ENCODE data around the gene PLOD2. TPM values are rescaled to one million over a fixed set of nuclear protein-coding genes. Genes with fewer than 3 reads are reported as not detected.
A peak's percentile ranks its signal among the peaks of the same experiment; 100 is the strongest.
"Not testable (repeated sequence)": the region's sequence is repeated elsewhere in the genome, so short reads cannot be mapped to it uniquely, and the experiment has no call there.

Gene PLOD2
- polyA plus RNA-seq, 6 donors from 2014 or later: not detected

- Mint-ChIP-seq H3K36me3 (no peaks in the 10 kb centered on the region), H3K27me3 (no peaks in the 10 kb centered on the region), H3K4me3 (no peak overlapping the region), H3K9me3 (peaks cover 0 to 5% (median 0%) of the 10 kb centered on the region in 7 donors), H3K27ac (no peak overlapping the region), H3K4me1 (no peaks in the 10 kb centered on the region)
- no peak for DNase-seq
- no peak for ATAC-seq (ENCODE audit: low read depth in 2 of 2)
Measured at GRCh38 chr3:146124126-146124801, 36.7 kb downstream of the PLOD2 start.

- Mint-ChIP-seq H3K4me1 (no peaks in the 10 kb centered on the region), H3K27me3 (no peaks in the 10 kb centered on the region), H3K4me3 (no peak overlapping the region)
Measured at GRCh38 chr3:146117406-146118285, 43.3 kb downstream of the PLOD2 start.

GRCh38 chr3:146115619-146116018 lies 45.4 kb downstream of the PLOD2 start:
- no peak overlapping the region for H3K27ac Mint-ChIP-seq
- no peaks in the 10 kb centered on the region for H3K4me1 Mint-ChIP-seq
- H3K27me3 Mint-ChIP-seq: no peaks in the 10 kb centered on the region
- ATAC-seq (ENCODE audit: low read depth in 2 of 2) (no peak), DNase-seq (no peak)
- peaks cover 0 to 5% of the 10 kb centered on the region in 2 donors for H3K36me3 Mint-ChIP-seq
- H3K9me3 Mint-ChIP-seq: peaks cover 5 to 45% (median 30%) of the 10 kb centered on the region in 7 donors
- H3K4me3 Mint-ChIP-seq: no peak overlapping the region

More at GRCh38 chr3:146117406-146118285, 43.3 kb downstream of the PLOD2 start:
- Mint-ChIP-seq H3K36me3 (peaks cover 0 to 5% of the 10 kb centered on the region in 2 donors), H3K9me3 (peaks cover 5 to 41% (median 22%) of the 10 kb centered on the region in 7 donors), H3K27ac (no peak overlapping the region)
- ATAC-seq (ENCODE audit: low read depth in 2 of 2): no peak
- no peak for DNase-seq

GRCh38 chr3:146113804-146114203 lies 47.2 kb downstream of the PLOD2 start:
- H3K27me3 Mint-ChIP-seq; H3K4me1 Mint-ChIP-seq; H3K36me3 Mint-ChIP-seq; H3K4me3 Mint-ChIP-seq; ATAC-seq (ENCODE audit: low read depth in 2 of 2); DNase-seq: not testable (repeated sequence)
- Mint-ChIP-seq H3K27ac (peak overlapping the region in 1 of 6 donors; percentile 27), H3K9me3 (peaks cover 8 to 45% (median 29%) of the 10 kb centered on the region in 7 donors)

- Mint-ChIP-seq H3K27me3 (peaks cover 0 to 3% (median 0%) of the 10 kb centered on the region in 3 donors), H3K9me3 (peaks cover 8 to 40% (median 27%) of the 10 kb centered on the region in 7 donors), H3K4me3 (no peak overlapping the region), H3K4me1 (no peaks in the 10 kb centered on the region), H3K27ac (no peak overlapping the region), H3K36me3 (peaks cover 0 to 5% of the 10 kb centered on the region in 2 donors)
- ATAC-seq (ENCODE audit: low read depth in 2 of 2) (no peak), DNase-seq (no peak)
Measured at GRCh38 chr3:146111337-146111736, 49.6 kb downstream of the PLOD2 start.

- no peaks in the 10 kb centered on the region for H3K4me1 Mint-ChIP-seq
- H3K36me3 Mint-ChIP-seq: peaks cover 0 to under 1% of the 10 kb centered on the region in 2 donors
- ATAC-seq (ENCODE audit: low read depth in 2 of 2): no peak
- H3K27ac Mint-ChIP-seq: no peak overlapping the region
- H3K27me3 Mint-ChIP-seq: peaks cover 0 to 3% (median 0%) of the 10 kb centered on the region in 3 donors
- DNase-seq: no peak
- H3K4me3 Mint-ChIP-seq: no peak overlapping the region
- peaks cover 3 to 29% (median 20%) of the 10 kb centered on the region in 7 donors for H3K9me3 Mint-ChIP-seq
Measured at GRCh38 chr3:146110161-146110560, 50.8 kb downstream of the PLOD2 start.

- no peak overlapping the region for H3K4me3 Mint-ChIP-seq
- no peaks in the 10 kb centered on the region for H3K4me1 Mint-ChIP-seq
- no peaks in the 10 kb centered on the region for H3K36me3 Mint-ChIP-seq
- DNase-seq: no peak
- ATAC-seq (ENCODE audit: low read depth in 2 of 2): no peak
- H3K27me3 Mint-ChIP-seq: peaks cover 0 to 3% (median 0%) of the 10 kb centered on the region in 3 donors
- H3K9me3 Mint-ChIP-seq: peaks cover 1 to 5% (median 3%) of the 10 kb centered on the region in 7 donors
- no peak overlapping the region for H3K27ac Mint-ChIP-seq
Measured at GRCh38 chr3:146106986-146107385, 54.0 kb downstream of the PLOD2 start.

GRCh38 chr3:146104068-146104467 lies 56.9 kb downstream of the PLOD2 start:
- Mint-ChIP-seq H3K9me3 (peaks cover 0 to 1% (median 0%) of the 10 kb centered on the region in 7 donors), H3K27ac (no peak overlapping the region), H3K27me3 (peaks cover 0 to 3% (median 0%) of the 10 kb centered on the region in 3 donors), H3K36me3 (no peaks in the 10 kb centered on the region), H3K4me3 (no peak overlapping the region), H3K4me1 (no peaks in the 10 kb centered on the region)
- ATAC-seq (ENCODE audit: low read depth in 2 of 2) (no peak), DNase-seq (no peak)

- ATAC-seq (ENCODE audit: low read depth in 2 of 2): no peak
- DNase-seq: no peak
- Mint-ChIP-seq H3K9me3 (no peaks in the 10 kb centered on the region), H3K27me3 (no peaks in the 10 kb centered on the region), H3K4me3 (no peak overlapping the region), H3K27ac (no peak overlapping the region), H3K36me3 (no peaks in the 10 kb centered on the region), H3K4me1 (no peaks in the 10 kb centered on the region)
Measured at GRCh38 chr3:146102885-146103284, 58.1 kb downstream of the PLOD2 start.

GRCh38 chr3:146101538-146101937 lies 59.4 kb downstream of the PLOD2 start:
- Mint-ChIP-seq H3K9me3 (no peaks in the 10 kb centered on the region), H3K27me3 (no peaks in the 10 kb centered on the region), H3K36me3 (no peaks in the 10 kb centered on the region), H3K4me3 (no peak overlapping the region), H3K27ac (no peak overlapping the region), H3K4me1 (no peaks in the 10 kb centered on the region)
- DNase-seq (no peak), ATAC-seq (ENCODE audit: low read depth in 2 of 2) (no peak)

GRCh38 chr3:146100825-146101444 lies 60.0 kb downstream of the PLOD2 start:
- no peak for ATAC-seq (ENCODE audit: low read depth in 2 of 2)
- Mint-ChIP-seq H3K4me3 (no peak overlapping the region), H3K9me3 (no peaks in the 10 kb centered on the region), H3K27ac (peak overlapping the region in 1 of 6 donors; percentile 22), H3K4me1 (no peaks in the 10 kb centered on the region), H3K36me3 (no peaks in the 10 kb centered on the region), H3K27me3 (no peaks in the 10 kb centered on the region)
- DNase-seq: no peak

GRCh38 chr3:146100180-146100579 lies 60.8 kb downstream of the PLOD2 start:
- Mint-ChIP-seq H3K27ac (no peak overlapping the region), H3K36me3 (no peaks in the 10 kb centered on the region), H3K27me3 (no peaks in the 10 kb centered on the region), H3K4me3 (no peak overlapping the region), H3K4me1 (no peaks in the 10 kb centered on the region), H3K9me3 (peaks cover 0 to 4% (median 0%) of the 10 kb centered on the region in 7 donors)
- ATAC-seq (ENCODE audit: low read depth in 2 of 2): no peak
- DNase-seq: no peak

GRCh38 chr3:146099316-146099715 lies 61.7 kb downstream of the PLOD2 start:
- Mint-ChIP-seq H3K4me3 (no peak overlapping the region), H3K27me3 (no peaks in the 10 kb centered on the region), H3K4me1 (no peaks in the 10 kb centered on the region), H3K36me3 (no peaks in the 10 kb centered on the region), H3K27ac (no peak overlapping the region), H3K9me3 (peaks cover 0 to 4% (median 0%) of the 10 kb centered on the region in 7 donors)
- ATAC-seq (ENCODE audit: low read depth in 2 of 2) (no peak), DNase-seq (no peak)

Data from naive B cell (primary cell).